HG03095 (cell line): ENCODE measurements around the gene NINL.
"Not testable (repeated sequence)": the region's sequence is repeated elsewhere in the genome, so short reads cannot be mapped to it uniquely, and the experiment has no call there.

Experiments used
- ATAC-seq: cut with Tn5 transposase; IDR thresholded peaks from one replicate; pipeline ENCODE4 v1.9.1; 2021; ENCODE audit warnings: moderate library complexity; ENCODE audit not compliant: unreplicated experiment

Gene NINL

GRCh38 chr20:25487975-25488374 is 97.4 kb downstream of the NINL start:
- ATAC-seq: no peak

GRCh38 chr20:25487306-25487705 is 98.0 kb downstream of the NINL start:
- no peak for ATAC-seq

- no peak for ATAC-seq
These were observed 99.0 kb downstream of the NINL start for GRCh38 chr20:25486377-25486776.

GRCh38 chr20:25485872-25486271 is 99.5 kb downstream of the NINL start:
- no peak for ATAC-seq

GRCh38 chr20:25484911-25485511 is 100.3 kb downstream of the NINL start:
- ATAC-seq: no peak

GRCh38 chr20:25484224-25484846 is 101.0 kb downstream of the NINL start:
- ATAC-seq: no peak

GRCh38 chr20:25483431-25484132 is 101.7 kb downstream of the NINL start:
- ATAC-seq: no peak

GRCh38 chr20:25481918-25482253 is 103.4 kb downstream of the NINL start:
- no peak for ATAC-seq

- no peak for ATAC-seq
These were observed 104.0 kb downstream of the NINL start for GRCh38 chr20:25481235-25481917.

GRCh38 chr20:25480797-25481196 is 104.5 kb downstream of the NINL start:
- ATAC-seq: no peak

GRCh38 chr20:25480156-25480555 is 105.2 kb downstream of the NINL start:
- no peak for ATAC-seq

- no peak for ATAC-seq
These were observed 105.7 kb downstream of the NINL start for GRCh38 chr20:25479638-25480037.

GRCh38 chr20:25478889-25479568 is 106.3 kb downstream of the NINL start:
- ATAC-seq: no peak

GRCh38 chr20:25477014-25477882 is 108.1 kb downstream of the NINL start:
- ATAC-seq: no peak

- ATAC-seq: no peak
These were observed 109.0 kb downstream of the NINL start for GRCh38 chr20:25476106-25477013.

GRCh38 chr20:25473297-25473696 is 112.0 kb downstream of the NINL start:
- ATAC-seq: not testable (repeated sequence)

GRCh38 chr20:25471020-25471419 is 114.3 kb downstream of the NINL start:
- ATAC-seq: no peak

- ATAC-seq: peak; percentile 69
These were observed 115.3 kb downstream of the NINL start for GRCh38 chr20:25470045-25470444.

GRCh38 chr20:25469558-25469957 is 115.8 kb downstream of the NINL start:
- ATAC-seq: no peak
